CD4-positive, alpha-beta T cell treated with Interleukin-12 subunit alpha and Interleukin-12 subunit beta, for 1 hour (primary cell): ENCODE measurements around the gene RASGRP2.

Experiments used
- DNase-seq: peaks from one replicate; pipeline ENCODE4 v3.0.0-alpha.2; 2020

The RASGRP2 gene

GRCh38 chr11:64743591-64744543 is at the start of gene RASGRP2:
Gene RASGRP2, minus strand, starts transcription at chr11:64744142. Its CDS starts 1,276 bp downstream, at chr11:64742866.
- peak; percentile 88 for DNase-seq

GRCh38 chr11:64792482-64792881 is 48.5 kb upstream of the RASGRP2 start:
- DNase-seq = no peak

- DNase-seq = no peak
Observed at GRCh38 chr11:64791781-64792291, 47.9 kb upstream of the RASGRP2 start.

GRCh38 chr11:64790205-64791095 is 46.5 kb upstream of the RASGRP2 start:
- no peak for DNase-seq

- no peak for DNase-seq
Observed at GRCh38 chr11:64789331-64790204, 45.6 kb upstream of the RASGRP2 start.

GRCh38 chr11:64788321-64789215 is 44.6 kb upstream of the RASGRP2 start:
- DNase-seq = no peak

GRCh38 chr11:64787526-64788320 is 43.8 kb upstream of the RASGRP2 start:
- peak; percentile 74 for DNase-seq

GRCh38 chr11:64786308-64786707 is 42.4 kb upstream of the RASGRP2 start:
- no peak for DNase-seq

- no peak for DNase-seq
Observed at GRCh38 chr11:64784813-64785581, 41.1 kb upstream of the RASGRP2 start.

- DNase-seq = peak; percentile 100
Observed at GRCh38 chr11:64778473-64779298, 34.7 kb upstream of the RASGRP2 start, which contains the start of gene SF1. Gene SF1, minus strand, starts transcription at chr11:64778542. Its CDS starts 150 bp downstream, at chr11:64778392.

GRCh38 chr11:64778223-64778472 is 34.2 kb upstream of the RASGRP2 start:
- DNase-seq = no peak

GRCh38 chr11:64777449-64778222 is 33.7 kb upstream of the RASGRP2 start:
- DNase-seq = peak; percentile 84

GRCh38 chr11:64776875-64777274 is 32.9 kb upstream of the RASGRP2 start:
- no peak for DNase-seq

- no peak for DNase-seq
Observed at GRCh38 chr11:64776425-64776824, 32.5 kb upstream of the RASGRP2 start.

GRCh38 chr11:64774144-64774543 is 30.2 kb upstream of the RASGRP2 start:
- DNase-seq = no peak

GRCh38 chr11:64772303-64773018 is 28.5 kb upstream of the RASGRP2 start:
- DNase-seq = no peak

GRCh38 chr11:64771861-64772260 is 27.9 kb upstream of the RASGRP2 start:
- no peak for DNase-seq
